Measurements from ENCODE around the gene MIB2.

Gene MIB2

DNA sequence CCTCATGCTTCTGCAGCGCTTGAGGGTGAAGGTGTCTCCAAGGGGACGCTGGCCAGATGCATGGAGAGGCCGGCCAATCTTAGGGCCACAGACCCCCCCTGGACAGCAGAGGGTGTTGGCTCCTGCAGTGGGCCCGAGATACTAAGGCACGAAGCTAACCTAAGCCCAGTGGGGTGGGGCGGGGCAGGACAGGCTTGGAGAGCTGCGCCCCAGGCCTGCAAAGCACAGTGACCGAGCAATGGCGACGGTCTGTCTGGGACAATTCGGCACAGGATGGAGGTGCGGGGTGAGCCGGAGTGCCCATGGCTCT is 16.6 kb upstream of the MIB2 start:
- no peak overlapping the region for H3K4me3 ChIP-seq (ENCODE audit: control insufficient read depth, low read depth, low read length)
- no peak for DNase-seq (ENCODE audit: low read depth)
- TF ChIP-seq, protein P1, sequence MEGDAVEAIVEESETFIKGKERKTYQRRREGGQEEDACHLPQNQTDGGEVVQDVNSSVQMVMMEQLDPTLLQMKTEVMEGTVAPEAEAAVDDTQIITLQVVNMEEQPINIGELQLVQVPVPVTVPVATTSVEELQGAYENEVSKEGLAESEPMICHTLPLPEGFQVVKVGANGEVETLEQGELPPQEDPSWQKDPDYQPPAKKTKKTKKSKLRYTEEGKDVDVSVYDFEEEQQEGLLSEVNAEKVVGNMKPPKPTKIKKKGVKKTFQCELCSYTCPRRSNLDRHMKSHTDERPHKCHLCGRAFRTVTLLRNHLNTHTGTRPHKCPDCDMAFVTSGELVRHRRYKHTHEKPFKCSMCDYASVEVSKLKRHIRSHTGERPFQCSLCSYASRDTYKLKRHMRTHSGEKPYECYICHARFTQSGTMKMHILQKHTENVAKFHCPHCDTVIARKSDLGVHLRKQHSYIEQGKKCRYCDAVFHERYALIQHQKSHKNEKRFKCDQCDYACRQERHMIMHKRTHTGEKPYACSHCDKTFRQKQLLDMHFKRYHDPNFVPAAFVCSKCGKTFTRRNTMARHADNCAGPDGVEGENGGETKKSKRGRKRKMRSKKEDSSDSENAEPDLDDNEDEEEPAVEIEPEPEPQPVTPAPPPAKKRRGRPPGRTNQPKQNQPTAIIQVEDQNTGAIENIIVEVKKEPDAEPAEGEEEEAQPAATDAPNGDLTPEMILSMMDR (IDR thresholded peaks at IDR 0.05; ENCODE audit: control insufficient read depth, insufficient read depth, low read depth, low read length, missing control alignments) = no peak

DNA sequence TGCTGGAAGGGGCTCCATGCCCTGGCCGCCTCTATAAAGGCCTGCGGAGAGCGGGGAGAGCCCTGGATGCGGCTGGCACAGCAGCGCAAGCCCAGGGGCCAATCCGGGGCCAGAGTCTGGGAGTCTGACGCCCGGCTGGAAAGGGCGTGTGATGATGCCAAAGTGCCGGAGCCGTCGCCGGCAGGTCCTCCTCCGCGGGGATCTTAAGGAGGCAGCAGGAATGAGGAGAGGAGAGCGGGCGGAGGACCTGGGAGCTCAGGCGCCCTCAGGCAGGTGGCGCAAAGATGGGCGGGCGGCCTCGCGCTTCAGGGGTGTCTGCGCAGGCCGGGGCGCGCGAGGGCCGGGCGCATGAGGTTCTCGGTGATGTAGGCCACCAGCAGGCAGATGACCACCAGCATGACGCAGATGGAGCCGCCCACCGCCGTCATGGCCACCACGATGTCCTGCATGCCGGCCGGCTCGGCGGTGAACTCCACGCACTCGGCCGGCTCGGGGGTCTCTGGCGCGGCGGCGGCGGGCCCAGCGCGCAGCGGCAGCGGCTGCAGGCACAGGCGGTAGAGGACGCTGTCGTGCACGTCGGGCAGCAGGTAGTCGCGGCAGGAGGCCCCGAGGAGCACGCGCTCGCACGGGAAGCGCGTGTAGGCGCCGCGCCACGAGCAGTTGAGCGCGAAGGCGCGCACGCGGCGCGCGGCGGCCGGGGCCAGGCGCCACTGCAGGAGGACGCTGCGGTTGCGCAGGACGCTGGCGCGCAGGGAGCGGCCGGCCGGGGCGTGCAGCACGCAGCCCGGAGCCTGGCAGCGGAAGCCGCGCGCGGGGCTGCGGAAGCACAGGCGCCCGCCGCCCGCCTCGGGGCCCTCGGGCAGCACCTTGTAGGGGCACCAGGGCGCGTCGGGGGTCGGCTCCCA is 16.0 kb upstream of the MIB2 start:
- no peak overlapping the region for H3K4me3 ChIP-seq (ENCODE audit: control insufficient read depth, low read depth, low read length)
- TF ChIP-seq, protein P1 (IDR thresholded peaks at IDR 0.05; ENCODE audit: control insufficient read depth, insufficient read depth, low read depth, low read length, missing control alignments) = no peak
- no peak for DNase-seq (ENCODE audit: low read depth)

DNA sequence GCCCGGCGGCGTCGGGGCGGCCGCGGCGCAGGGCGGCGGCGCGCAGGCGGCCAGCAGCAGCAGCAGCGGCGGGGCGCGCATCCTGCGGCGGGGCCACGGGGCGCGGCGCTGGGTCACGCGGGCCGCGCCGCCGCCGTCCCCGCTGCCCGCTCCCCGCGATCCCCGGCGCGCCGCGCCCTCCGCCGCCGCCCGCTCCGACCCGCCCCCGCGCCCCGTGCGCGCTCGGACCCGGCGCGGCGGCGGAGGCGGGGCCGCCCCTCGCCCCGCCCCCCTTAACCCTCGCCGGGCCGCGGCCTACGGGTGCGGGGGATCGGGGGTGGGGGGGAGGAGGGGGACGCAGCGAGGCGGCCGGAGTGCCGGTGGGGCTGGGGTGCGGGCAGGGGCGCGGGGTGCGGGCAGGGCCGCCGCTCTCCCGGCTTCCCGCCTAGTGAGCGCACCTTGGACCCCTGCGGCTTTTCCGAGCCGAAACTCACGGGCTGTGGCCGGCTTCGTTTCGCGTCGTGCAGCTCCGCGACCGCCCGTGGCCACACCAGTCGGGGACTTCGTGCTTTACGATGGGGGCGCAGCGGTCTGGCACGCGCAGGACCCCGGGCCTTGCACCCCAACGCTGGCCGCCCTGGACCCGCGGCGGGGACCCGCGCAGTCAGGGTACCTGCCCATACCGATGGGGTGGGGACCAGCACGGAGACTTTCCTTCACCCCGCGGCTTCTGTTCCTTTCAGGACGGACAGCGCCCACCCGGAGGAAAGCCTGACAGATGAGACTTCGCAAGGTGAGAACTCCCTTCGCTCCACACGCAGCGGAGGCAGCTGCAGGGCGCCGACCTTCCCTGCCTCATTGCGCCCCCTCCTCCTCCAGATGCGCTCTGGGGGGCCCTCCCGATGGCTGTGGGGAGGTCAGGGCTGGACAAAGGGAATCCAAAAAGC is 15.1 kb upstream of the MIB2 start, which contains the start of gene FNDC10:
TSS of gene FNDC10 (minus strand) at position 201 of the 926 bp plus-strand sequence. CDS start at position 81, 120 bp downstream.
- DNase-seq (ENCODE audit: low read depth) = no peak
- TF ChIP-seq, protein P1 (IDR thresholded peaks at IDR 0.05; ENCODE audit: control insufficient read depth, insufficient read depth, low read depth, low read length, missing control alignments) = no peak
- H3K4me3 ChIP-seq (ENCODE audit: control insufficient read depth, low read depth, low read length) = peak within 1 kb of the TSS; percentile 35

DNA sequence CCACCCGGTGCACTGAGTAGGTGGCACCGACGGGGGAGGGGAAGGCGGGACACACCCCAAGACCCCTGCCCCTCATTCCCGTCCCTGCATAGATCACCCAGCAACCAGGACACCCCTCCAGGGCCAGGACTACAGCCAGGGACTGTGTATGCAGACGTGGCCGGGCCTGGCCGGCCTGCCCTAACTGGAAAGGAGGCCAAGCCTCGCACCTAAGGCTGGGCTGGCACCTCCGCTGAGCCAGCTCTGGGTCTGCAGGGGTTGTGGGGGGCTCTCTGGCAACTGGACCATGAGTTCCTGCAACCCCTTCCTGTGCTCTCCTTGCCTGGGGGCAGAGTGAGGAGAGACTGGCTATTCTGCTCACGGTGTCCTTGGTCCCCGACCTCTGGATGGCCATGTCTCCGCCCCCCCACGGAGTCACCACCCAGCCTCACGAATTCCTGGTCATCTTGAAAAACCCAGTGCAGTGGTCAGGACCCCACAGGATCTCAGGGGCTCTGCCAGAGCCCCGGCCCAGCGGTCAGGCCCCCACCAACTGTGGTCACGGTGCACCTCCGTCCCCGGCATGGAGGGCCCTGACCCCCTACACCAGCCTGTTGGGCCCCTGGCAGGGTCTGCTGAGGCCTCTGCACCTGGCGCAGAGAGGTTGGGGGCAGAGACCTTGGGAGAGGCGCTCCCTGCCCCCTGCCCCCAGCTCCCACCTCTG is 14.3 kb upstream of the MIB2 start:
- H3K4me3 ChIP-seq (ENCODE audit: control insufficient read depth, low read depth, low read length) = no peak overlapping the region
- TF ChIP-seq, protein P1 (IDR thresholded peaks at IDR 0.05; ENCODE audit: control insufficient read depth, insufficient read depth, low read depth, low read length, missing control alignments) = no peak
- DNase-seq (ENCODE audit: low read depth) = no peak

DNA sequence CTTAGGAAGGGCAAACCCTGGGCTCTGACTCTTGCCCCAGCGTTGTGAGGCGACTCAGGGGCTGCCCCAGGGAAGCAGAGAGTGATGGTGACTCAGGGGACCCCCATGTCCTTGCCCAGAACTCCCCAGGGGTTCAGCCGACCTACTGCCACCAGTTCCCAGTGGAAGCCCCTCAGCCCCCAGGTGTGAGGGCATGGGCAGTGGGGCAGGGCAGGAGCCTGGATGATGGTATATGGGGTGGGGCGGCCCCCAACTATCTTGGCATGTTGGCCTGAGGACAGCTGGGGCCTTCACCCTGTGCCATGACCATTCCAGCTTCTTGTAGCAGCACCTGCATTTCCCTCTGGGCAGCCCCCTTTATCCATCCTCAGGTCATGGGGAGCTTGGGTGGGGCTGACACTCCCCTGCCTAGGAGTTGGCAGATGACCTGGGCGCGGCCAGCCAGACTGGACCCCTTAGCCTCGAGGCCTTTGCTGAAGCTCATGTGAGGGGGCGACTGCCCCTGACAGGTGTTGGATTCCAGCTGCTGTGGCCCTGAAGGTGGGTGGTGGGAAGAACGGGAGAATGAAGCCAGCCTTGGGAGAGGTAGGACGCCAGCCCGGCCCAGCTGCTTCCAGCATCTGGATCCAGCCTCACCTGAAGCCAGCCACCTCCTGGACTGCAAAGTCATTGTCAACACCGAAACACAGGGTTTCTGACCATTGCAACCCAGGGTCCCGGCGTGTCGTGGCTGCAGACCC is 13.6 kb upstream of the MIB2 start:
- H3K4me3 ChIP-seq (ENCODE audit: control insufficient read depth, low read depth, low read length) = no peak overlapping the region
- TF ChIP-seq, protein P1 (IDR thresholded peaks at IDR 0.05; ENCODE audit: control insufficient read depth, insufficient read depth, low read depth, low read length, missing control alignments) = no peak
- no peak for DNase-seq (ENCODE audit: low read depth)
